Hepatocyte (in vitro differentiated cells): ENCODE measurements around the gene C14orf180. TPM values are rescaled to one million over a fixed set of nuclear protein-coding genes. Genes with fewer than 3 reads are reported as not detected.

Experiments
- DNase-seq: peaks from one replicate; pipeline ENCODE4 v3.0.0-alpha.2; 2016; ENCODE audit warnings: low spot score
- H2AFZ ChIP-seq: fragments of 200-600 bp; sonication (generic); 2 replicates; pipeline ENCODE4 v1.6.0; 2016; ENCODE audit warnings: antibody characterized with exemption, mild to moderate bottlenecking
- H3K27ac ChIP-seq: fragments of 200-600 bp; sonication (generic); 2 replicates; pipeline ENCODE4 v1.5.1; 2016; ENCODE audit warnings: mild to moderate bottlenecking
- H3K27me3 ChIP-seq: fragments of 200-600 bp; sonication (generic); 2 replicates; pipeline ENCODE4 v1.6.1; 2016
- H3K36me3 ChIP-seq: fragments of 200-600 bp; sonication (generic); replicated peaks from 2 replicates; pipeline ENCODE4 v1.5.1; 2016; ENCODE audit warnings: low read depth; ENCODE audit not compliant: insufficient read depth
- H3K4me1 ChIP-seq: fragments of 200-600 bp; sonication (generic); 2 replicates; pipeline ENCODE4 v1.5.1; 2016; ENCODE audit warnings: mild to moderate bottlenecking, moderate library complexity; ENCODE audit not compliant: insufficient read depth
- H3K4me2 ChIP-seq: fragments of 200-600 bp; sonication (generic); 2 replicates; pipeline ENCODE4 v1.6.0; 2016
- H3K4me3 ChIP-seq: fragments of 200-600 bp; sonication (generic); 2 replicates; pipeline ENCODE4 v1.5.1; 2016; ENCODE audit warnings: mild to moderate bottlenecking
- H3K79me2 ChIP-seq: fragments of 200-600 bp; sonication (generic); 2 replicates; pipeline ENCODE4 v1.6.0; 2017; ENCODE audit warnings: mild to moderate bottlenecking
- H3K9me2 ChIP-seq: fragments of 200-600 bp; sonication (generic); replicated peaks from 2 replicates; pipeline ENCODE4 v1.6.0; 2017; ENCODE audit warnings: mild to moderate bottlenecking; ENCODE audit not compliant: insufficient read depth
- H3K9me3 ChIP-seq: fragments of 200-600 bp; sonication (generic); 2 replicates; pipeline ENCODE4 v1.5.1; 2016; ENCODE audit warnings: low read depth, mild to moderate bottlenecking
- H4K20me1 ChIP-seq: fragments of 200-600 bp; sonication (generic); 2 replicates; pipeline ENCODE4 v1.6.0; 2016; ENCODE audit warnings: mild to moderate bottlenecking; ENCODE audit not compliant: insufficient read depth, poor library complexity, severe bottlenecking
- CTCF ChIP-seq: fragments of 200-600 bp; sonication (generic); IDR thresholded peaks from 2 replicates; pipeline ENCODE4 v1.5.1; 2016; ENCODE audit warnings: antibody characterized with exemption, mild to moderate bottlenecking; ENCODE audit not compliant: poor library complexity
- EZH2 ChIP-seq: fragments of 200-600 bp; sonication (generic); IDR thresholded peaks from 2 replicates; pipeline ENCODE4 v1.6.1; 2016; ENCODE audit warnings: antibody characterized with exemption, mild to moderate bottlenecking, borderline replicate concordance
- EZH2phosphoT487 ChIP-seq: fragments of 200-600 bp; sonication (generic); IDR thresholded peaks from one replicate; pipeline ENCODE4 v1.6.1; 2018; ENCODE audit warnings: antibody characterized with exemption, mild to moderate bottlenecking, low read depth, moderate library complexity; ENCODE audit not compliant: unreplicated experiment, severe bottlenecking
- WGBS: methylation state at CpG from one replicate; pipeline ENCODE4 v1.1.6; 2016; ENCODE audit warnings: low lambda C conversion rate; ENCODE audit errors: missing lambda C conversion rate; 5-methylcytosine and 5-hydroxymethylcytosine counted together
- polyA plus RNA-seq: library from polyadenylated mRNA; unstranded; fragments of >200 nt; fragmentation: Nextera tagmentation; extraction: Ambion mirVana; gene quantifications from 2 replicates; pipeline ENCODE4 v1.2.1, GENCODE V29; 2016
- total RNA-seq: library from RNA; depleted of rRNA; stranded (reverse); fragments of >200 nt; gene quantifications from 2 replicates; pipeline ENCODE4 v1.2.3, GENCODE V29; 2014

C14orf180 gene
- total and polyA plus RNA-seq, 2 experiments from 2014 or later: 1.1 to 1.2 TPM

DNA sequence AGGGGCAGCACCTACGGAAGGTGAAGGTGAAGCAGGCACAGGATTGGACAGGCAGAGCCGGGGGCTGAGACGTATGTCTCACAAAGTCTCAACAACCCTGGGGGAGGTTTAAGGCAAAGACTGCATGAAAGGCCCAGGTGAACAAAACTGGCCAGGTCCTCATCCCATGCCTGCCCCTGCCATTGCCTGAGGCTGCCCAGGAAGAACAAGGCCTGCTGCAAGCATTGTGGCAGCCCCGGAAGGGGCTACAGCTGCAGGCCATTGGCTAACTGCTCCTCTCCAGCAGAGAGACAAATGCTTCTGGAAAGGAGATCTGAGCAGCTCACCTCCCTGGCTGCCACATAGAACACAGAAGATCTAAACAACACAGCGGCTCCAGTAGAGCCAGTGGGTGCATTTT, 45.4 kb downstream of the C14orf180 start:
- DNase-seq: no peak
- no peaks in the 10 kb centered on the region for H3K79me2 ChIP-seq
- no peaks in the 10 kb centered on the region for H3K9me2 ChIP-seq
- TF ChIP-seq CTCF (no peak), EZH2 (no peak), EZH2phosphoT487 (no peak)
- H3K27me3 ChIP-seq: peaks cover 16% of the 10 kb centered on the region
- H2AFZ ChIP-seq: no peak overlapping the region
- no peak overlapping the region for H3K4me2 ChIP-seq
- H3K27ac ChIP-seq: no peak overlapping the region
- 48% methylated on average over 5 of the region's 5 CpGs for WGBS
- H3K36me3 ChIP-seq: no peaks in the 10 kb centered on the region
- H3K4me1 ChIP-seq: no peaks in the 10 kb centered on the region
- no peak overlapping the region for H3K4me3 ChIP-seq
- H4K20me1 ChIP-seq: no peaks in the 10 kb centered on the region
- H3K9me3 ChIP-seq: no peaks in the 10 kb centered on the region

DNA sequence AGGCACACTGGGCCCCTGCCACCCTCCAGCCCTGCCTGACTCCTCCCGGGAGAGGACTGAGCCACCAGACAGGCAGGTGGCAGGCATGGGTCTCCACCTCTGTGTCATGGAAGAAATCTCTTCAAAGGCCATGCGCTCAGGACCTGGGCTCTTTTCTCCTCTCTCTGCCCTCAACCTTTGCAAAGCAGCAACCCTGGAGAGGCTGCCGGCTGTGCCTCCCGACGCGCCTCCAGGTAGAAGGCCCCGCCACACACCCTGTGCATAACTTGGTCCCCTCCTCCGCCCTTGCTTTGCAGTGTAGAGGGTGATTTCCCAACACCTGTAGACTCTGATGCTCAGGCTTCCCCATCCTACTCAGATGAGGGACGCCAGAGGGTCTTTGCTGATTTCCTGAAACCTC, 53.2 kb downstream of the C14orf180 start:
- Histone ChIP-seq H3K27ac (no peak overlapping the region), H3K4me1 (no peaks in the 10 kb centered on the region), H3K79me2 (no peaks in the 10 kb centered on the region), H3K9me3 (no peaks in the 10 kb centered on the region), H3K4me2 (no peak overlapping the region), H3K27me3 (peaks cover under 1% of the 10 kb centered on the region), H3K4me3 (no peak overlapping the region), H4K20me1 (no peaks in the 10 kb centered on the region), H3K9me2 (no peaks in the 10 kb centered on the region), H3K36me3 (no peaks in the 10 kb centered on the region), H2AFZ (no peak overlapping the region)
- whole genome bisulfite sequencing: 84% methylated on average over 9 of the region's 9 CpGs
- TF ChIP-seq EZH2 (no peak), EZH2phosphoT487 (no peak), CTCF (no peak)
- no peak for DNase-seq

DNA sequence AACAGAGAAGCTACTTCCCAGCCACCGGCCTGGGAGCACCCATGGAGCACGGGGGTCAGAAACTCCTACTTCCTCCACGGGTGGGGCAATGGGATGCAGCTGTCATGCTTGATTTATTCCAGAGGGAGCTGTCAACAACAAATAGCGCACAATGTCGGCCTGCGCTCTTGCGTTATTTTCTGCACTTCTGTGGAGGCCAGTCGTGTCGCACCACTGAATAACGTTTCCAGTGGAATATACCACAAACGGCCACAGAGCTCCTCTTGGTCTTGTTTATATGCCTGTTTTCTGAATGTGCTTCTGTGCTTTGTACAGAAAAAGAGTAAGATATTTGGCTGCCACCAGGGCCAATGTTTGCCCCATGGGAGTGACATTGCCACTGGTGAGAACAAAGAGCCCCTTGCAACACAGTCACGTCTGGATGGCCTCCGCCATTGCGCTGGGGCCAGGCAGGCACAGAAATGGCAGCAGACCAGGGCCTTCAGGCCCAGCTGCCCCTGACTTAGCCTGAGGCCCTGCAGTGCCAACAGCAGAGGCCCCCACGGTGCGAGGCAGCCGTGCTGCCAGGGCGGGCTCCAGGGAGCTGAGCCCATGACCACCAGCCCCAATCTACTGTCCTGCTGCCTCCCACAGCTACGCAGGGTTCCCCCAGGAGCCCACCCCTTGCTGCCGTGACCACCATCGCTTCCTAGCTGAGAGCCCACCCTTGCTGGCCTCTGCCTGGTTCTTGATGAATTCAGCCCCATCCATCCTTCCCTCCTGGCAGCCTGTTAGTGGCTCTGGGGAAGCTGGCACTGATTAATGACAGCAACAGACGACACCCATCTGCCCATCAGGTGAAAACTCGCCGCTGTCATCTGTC, 53.9 kb downstream of the C14orf180 start:
- no peaks in the 10 kb centered on the region for H3K79me2 ChIP-seq
- no peaks in the 10 kb centered on the region for H4K20me1 ChIP-seq
- no peak overlapping the region for H3K4me2 ChIP-seq
- DNase-seq: no peak
- no peak overlapping the region for H2AFZ ChIP-seq
- peaks cover 8% of the 10 kb centered on the region for H3K27me3 ChIP-seq
- no peak overlapping the region for H3K27ac ChIP-seq
- no peaks in the 10 kb centered on the region for H3K36me3 ChIP-seq
- H3K9me3 ChIP-seq: no peaks in the 10 kb centered on the region
- no peak overlapping the region for H3K4me3 ChIP-seq
- WGBS: 91% methylated on average over 24 of the region's 24 CpGs
- TF ChIP-seq CTCF (no peak), EZH2 (no peak), EZH2phosphoT487 (no peak)
- peaks cover 3% of the 10 kb centered on the region for H3K4me1 ChIP-seq
- H3K9me2 ChIP-seq: no peaks in the 10 kb centered on the region
